Upper lobe of left lung (tissue), 6 donors: ENCODE results near the gene MAST4. TPM values are rescaled to one million over a fixed set of nuclear protein-coding genes. Genes with fewer than 3 reads are reported as not detected.

Experiments
- ATAC-seq, 2 donors: fragments of 200-7000 bp; cut with Tn5 transposase; one replicate each; pipeline ENCODE4 v1.9.1; 2022; ENCODE audit warnings: mild to moderate bottlenecking in 2 of 2, moderate library complexity in 2 of 2; ENCODE audit not compliant: low FRiP score in 2 of 2
- DNase-seq, 2 donors: peaks; one replicate each; pipeline ENCODE4 v3.0.0-alpha.2; 2019 to 2020
- H3K27ac ChIP-seq, 4 donors: fragments of 200-600 bp; sonication (generic); one replicate each; pipeline ENCODE4 v1.5.1; 2016 to 2019
- H3K27me3 ChIP-seq, 4 donors: fragments of 200-600 bp; sonication (generic); one replicate each; pipeline ENCODE4 v1.5.1; 2017 to 2019
- H3K36me3 ChIP-seq, 4 donors: fragments of 200-600 bp; sonication (generic); one replicate each; pipeline ENCODE4 v1.5.1; 2016 to 2019
- H3K4me1 ChIP-seq, 4 donors: fragments of 200-600 bp; sonication (generic); one replicate each; pipeline ENCODE4 v1.5.1; 2018 to 2019
- H3K4me3 ChIP-seq, 4 donors: fragments of 200-600 bp; sonication (generic); one replicate each; pipeline ENCODE4 v1.5.1; 2017 to 2019; ENCODE audit warnings: mild to moderate bottlenecking in 2 of 4, moderate library complexity in 1 of 4
- H3K9me3 ChIP-seq, 4 donors: fragments of 200-600 bp; sonication (generic); one replicate each; pipeline ENCODE4 v1.5.1; 2018 to 2019
- EP300 ChIP-seq, 4 donors: sonication (generic); formaldehyde crosslinking; IDR thresholded peaks; one replicate each; pipeline ENCODE4 v1.5.1; 2017; ENCODE audit warnings: antibody characterized with exemption in 4 of 4, control low read depth in 2 of 4
- POLR2A ChIP-seq, 4 donors: fragments of 450-650 bp; IDR thresholded peaks; one replicate each; pipeline ENCODE4 v1.5.1; 2016 to 2017; ENCODE audit warnings: antibody characterized with exemption in 4 of 4, mild to moderate bottlenecking in 2 of 4
- POLR2AphosphoS5 ChIP-seq, 2 donors: sonication (generic); formaldehyde crosslinking; IDR thresholded peaks; one replicate each; pipeline ENCODE4 v1.5.1; 2017; ENCODE audit warnings: antibody characterized with exemption in 2 of 2
- WGBS, 2 donors: methylation state at CpG; one replicate each; pipeline ENCODE4 v1.1.5; 2017 to 2018; 5-methylcytosine and 5-hydroxymethylcytosine counted together
- total RNA-seq, 6 donors: library from RNA; depleted of rRNA in 4 of 6; stranded (reverse); fragments of >200 nt in 4 of 6; gene quantifications; one replicate each; pipeline versions ENCODE4 v1.1.0 to v1.2.1, GENCODE V29; 2016 to 2021
- TF ChIP-seq, protein P1 (sequence below), 6 experiments: fragments of 450-650 bp in 4 of 6; fragments of 200-600 bp in 2 of 6; sonication (generic) in 2 of 6; IDR thresholded peaks; one replicate each; pipeline ENCODE4 v1.5.1; 2016 to 2019; ENCODE audit warnings: antibody characterized with exemption in 6 of 6
- donor health status: DM: no; HTN: no; CAD: no; lungs with moderate emphysema.
- donor health status: DM: no; HTN: yes; CAD: no; lungs with severe emphysema.

The MAST4 gene
- total RNA-seq, 6 donors from 2014 or later: 44.8 to 229 (median 66.4) TPM

DNA sequence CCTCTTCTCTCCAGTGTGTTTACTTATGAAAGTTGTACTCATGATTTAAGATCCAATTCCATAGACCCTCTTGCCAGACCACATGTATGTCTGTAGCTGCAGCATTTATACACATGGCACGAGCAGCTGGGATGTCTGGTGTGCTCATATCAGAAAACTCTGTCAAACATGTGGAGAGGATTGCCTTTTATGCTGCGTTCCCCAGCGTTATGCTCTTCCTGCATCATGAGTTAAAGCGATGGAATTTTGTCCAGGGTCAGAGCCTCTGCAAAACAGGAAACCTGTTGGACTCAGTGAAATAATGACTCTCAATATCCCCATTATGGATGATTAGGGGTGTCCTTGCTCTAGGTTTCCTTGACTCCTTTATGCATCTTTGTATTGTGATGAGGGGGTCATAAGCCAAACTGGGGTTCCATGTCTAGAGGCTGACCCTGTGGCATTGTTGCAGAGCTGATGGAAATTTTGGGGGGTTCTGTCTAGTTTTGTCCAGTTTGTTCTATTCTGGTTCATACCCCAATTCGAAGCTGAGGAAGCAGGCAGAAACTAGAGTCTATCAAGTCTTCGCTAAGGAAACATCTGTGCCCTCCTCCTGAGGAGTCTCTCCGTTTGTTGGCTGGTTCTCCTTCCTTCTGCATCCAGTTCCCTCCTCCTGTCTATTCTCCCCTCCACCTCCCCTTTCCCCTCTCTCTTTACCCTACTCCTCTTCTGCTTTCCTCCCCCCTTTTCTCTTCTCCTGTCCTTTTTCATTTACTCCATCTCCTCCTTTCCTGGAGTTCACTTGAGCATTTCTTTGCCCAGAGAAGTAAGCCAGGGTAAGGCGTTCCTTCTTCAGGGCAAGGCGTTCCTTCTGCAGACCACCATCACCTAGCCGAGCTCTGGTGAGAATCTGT is 252.8 kb downstream of the MAST4 start:
- Histone ChIP-seq H3K9me3 (no peaks in the 10 kb centered on the region), H3K36me3 (no peaks in the 10 kb centered on the region), H3K27me3 (no peaks in the 10 kb centered on the region), H3K27ac (no peak overlapping the region), H3K4me3 (no peak overlapping the region), H3K4me1 (peaks cover 0 to 9% (median 6%) of the 10 kb centered on the region in 4 donors)
- DNase-seq (no peak), ATAC-seq (no peak)
- 60% methylated on average over 10 of the region's 10 CpGs for WGBS, 2 donors
- TF ChIP-seq EP300 (IDR thresholded peaks at IDR 0.05): no peak
- TF ChIP-seq, protein P1, sequence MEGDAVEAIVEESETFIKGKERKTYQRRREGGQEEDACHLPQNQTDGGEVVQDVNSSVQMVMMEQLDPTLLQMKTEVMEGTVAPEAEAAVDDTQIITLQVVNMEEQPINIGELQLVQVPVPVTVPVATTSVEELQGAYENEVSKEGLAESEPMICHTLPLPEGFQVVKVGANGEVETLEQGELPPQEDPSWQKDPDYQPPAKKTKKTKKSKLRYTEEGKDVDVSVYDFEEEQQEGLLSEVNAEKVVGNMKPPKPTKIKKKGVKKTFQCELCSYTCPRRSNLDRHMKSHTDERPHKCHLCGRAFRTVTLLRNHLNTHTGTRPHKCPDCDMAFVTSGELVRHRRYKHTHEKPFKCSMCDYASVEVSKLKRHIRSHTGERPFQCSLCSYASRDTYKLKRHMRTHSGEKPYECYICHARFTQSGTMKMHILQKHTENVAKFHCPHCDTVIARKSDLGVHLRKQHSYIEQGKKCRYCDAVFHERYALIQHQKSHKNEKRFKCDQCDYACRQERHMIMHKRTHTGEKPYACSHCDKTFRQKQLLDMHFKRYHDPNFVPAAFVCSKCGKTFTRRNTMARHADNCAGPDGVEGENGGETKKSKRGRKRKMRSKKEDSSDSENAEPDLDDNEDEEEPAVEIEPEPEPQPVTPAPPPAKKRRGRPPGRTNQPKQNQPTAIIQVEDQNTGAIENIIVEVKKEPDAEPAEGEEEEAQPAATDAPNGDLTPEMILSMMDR (IDR thresholded peaks at IDR 0.05): no peak
- no peak for TF ChIP-seq POLR2AphosphoS5 (IDR thresholded peaks at IDR 0.05)
- TF ChIP-seq POLR2A (IDR thresholded peaks at IDR 0.05): no peak

DNA sequence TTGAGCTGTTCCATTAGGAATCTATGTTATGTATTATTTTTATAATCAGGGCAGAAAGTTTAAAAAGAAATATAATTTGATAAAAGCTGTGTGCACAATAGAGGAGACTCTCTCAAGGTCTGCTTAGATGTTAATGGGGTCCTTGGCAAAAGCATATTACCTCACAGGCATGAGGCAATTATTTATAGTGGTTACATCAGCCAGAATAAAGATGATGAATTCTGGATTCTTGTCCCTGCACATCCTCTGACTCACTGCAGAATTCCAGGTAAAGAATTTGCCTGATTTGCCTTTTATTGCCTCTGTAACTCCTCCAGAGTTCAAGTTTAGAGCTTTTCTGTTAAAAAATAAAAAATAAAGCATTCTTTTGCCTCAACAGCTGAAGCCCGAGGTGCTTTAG is 253.6 kb downstream of the MAST4 start:
- Histone ChIP-seq H3K27me3 (no peaks in the 10 kb centered on the region), H3K36me3 (no peaks in the 10 kb centered on the region), H3K4me1 (peaks cover 3 to 13% (median 10%) of the 10 kb centered on the region in 4 donors), H3K9me3 (no peaks in the 10 kb centered on the region), H3K4me3 (no peak overlapping the region), H3K27ac (no peak overlapping the region)
- TF ChIP-seq, protein P1 (IDR thresholded peaks at IDR 0.05): no peak
- TF ChIP-seq EP300 (IDR thresholded peaks at IDR 0.05) (no peak), POLR2A (IDR thresholded peaks at IDR 0.05) (no peak), POLR2AphosphoS5 (IDR thresholded peaks at IDR 0.05) (no peak)
- 83 to 91% methylated on average over 1 of the region's 1 CpG for WGBS, 2 donors
- ATAC-seq (no peak), DNase-seq (no peak)

DNA sequence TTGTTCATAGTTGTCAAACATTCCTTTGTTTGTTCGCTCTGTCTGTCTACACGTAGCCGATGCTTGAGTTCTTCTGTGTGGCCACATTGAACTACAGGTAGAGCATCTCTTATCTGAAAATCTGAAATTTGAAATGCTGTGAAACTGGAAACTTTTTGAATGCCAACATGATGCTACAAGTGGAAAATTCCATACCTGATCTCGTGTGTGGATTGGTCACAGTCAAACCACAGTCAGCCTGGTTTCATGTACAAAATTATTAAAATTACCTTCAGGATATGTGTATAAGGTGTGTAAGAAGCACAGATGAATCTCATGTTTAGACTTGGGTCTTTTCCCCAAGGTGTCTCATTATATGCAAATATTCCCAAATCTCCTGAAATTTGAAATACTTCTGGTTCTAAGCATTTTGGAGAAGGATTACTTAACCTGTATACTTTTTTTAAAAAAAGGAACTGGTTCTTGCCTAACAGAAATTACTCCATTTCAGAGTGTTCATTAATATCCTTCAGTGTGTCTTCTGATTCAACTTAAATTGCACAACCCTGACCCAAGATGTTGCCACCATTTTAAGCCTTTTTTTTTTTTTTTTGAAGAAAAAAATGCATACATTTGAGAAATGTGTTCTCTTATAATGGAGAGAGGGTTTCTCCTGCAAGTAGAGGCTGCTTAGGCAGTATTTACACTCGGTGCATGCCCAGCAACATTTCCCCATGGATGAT is 254.3 kb downstream of the MAST4 start:
- H3K4me3 ChIP-seq: no peak overlapping the region
- no peaks in the 10 kb centered on the region for H3K27me3 ChIP-seq
- 79 to 84% methylated on average over 5 of the region's 5 CpGs for WGBS, 2 donors
- ATAC-seq (peak in 1 of 2 donors; percentile 53), DNase-seq (no peak)
- peaks cover 3 to 13% (median 10%) of the 10 kb centered on the region in 4 donors for H3K4me1 ChIP-seq
- TF ChIP-seq POLR2A (IDR thresholded peaks at IDR 0.05) (no peak), EP300 (IDR thresholded peaks at IDR 0.05) (no peak), POLR2AphosphoS5 (IDR thresholded peaks at IDR 0.05) (peak in 1 of 2 donors; percentile 45)
- TF ChIP-seq, protein P1 (IDR thresholded peaks at IDR 0.05): no peak
- no peaks in the 10 kb centered on the region for H3K36me3 ChIP-seq
- H3K9me3 ChIP-seq: no peaks in the 10 kb centered on the region
- no peak overlapping the region for H3K27ac ChIP-seq

DNA sequence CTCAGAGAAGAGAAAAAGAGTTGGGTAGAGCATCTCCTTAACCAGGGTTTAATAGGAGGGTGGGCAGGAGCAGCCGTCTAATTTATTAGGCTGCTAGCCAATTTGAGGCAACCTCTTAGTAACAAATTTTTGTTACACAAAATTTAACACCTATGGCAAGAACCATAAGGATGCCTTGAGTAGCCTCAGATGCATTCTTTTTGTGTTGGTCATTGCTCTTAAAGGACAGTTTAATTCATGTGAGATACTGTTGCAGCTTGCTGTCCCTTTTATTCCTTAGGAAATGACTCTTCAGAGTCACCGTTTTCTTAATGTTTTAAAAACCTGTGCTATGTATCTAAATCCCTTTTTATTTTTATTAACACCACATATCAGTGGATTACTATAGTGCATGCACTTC is 255.1 kb downstream of the MAST4 start:
- Histone ChIP-seq H3K27ac (no peak overlapping the region), H3K27me3 (no peaks in the 10 kb centered on the region), H3K4me3 (no peak overlapping the region), H3K4me1 (peaks cover 3 to 13% (median 10%) of the 10 kb centered on the region in 4 donors), H3K9me3 (no peaks in the 10 kb centered on the region), H3K36me3 (no peaks in the 10 kb centered on the region)
- 68 to 72% methylated on average over 2 of the region's 2 CpGs for WGBS, 2 donors
- no peak for ATAC-seq
- DNase-seq: no peak
- TF ChIP-seq, protein P1 (IDR thresholded peaks at IDR 0.05): no peak
